ENCODE measurements around the gene FOXJ3.

Gene FOXJ3

DNA sequence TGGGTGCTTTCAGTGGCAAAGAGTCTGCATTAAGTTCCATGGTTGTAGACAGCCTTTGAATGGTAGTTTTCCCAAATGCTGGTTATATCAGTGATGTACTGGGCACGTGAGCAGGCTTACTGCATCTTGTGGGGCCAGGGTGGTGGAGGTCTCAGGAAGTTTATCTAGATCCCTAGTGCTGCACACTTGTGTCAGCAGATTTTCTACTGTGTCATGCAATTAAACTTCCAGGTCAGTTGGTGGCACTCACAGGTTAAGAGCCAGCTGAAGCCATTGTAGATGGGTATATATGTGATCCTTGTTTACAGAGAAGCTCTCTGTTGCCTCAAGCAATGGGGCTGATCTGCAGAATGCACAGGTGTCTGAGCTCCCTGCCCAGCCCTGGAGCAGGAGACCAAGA is 33.0 kb downstream of the FOXJ3 start:
- no peak for DNase-seq

DNA sequence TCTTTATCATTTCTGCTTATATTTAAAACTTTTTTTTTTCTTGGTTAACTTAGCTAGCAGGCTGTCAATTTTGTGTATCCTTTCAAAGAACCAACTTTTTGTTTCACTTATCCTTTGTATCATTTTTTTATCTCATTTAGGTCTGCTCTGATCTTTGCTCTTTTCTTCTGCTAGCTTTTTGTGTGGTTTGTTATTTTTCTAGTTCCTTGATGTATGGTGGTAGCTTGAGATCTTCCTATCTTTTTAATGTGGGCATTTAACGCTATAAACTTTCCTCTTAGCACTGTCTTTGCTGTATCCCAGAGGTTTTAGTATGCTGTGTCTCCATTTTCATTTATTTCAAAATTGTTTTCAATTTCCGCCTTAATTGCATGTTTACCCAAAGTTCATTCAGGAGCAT is 36.5 kb downstream of the FOXJ3 start:
- no peak for DNase-seq

DNA sequence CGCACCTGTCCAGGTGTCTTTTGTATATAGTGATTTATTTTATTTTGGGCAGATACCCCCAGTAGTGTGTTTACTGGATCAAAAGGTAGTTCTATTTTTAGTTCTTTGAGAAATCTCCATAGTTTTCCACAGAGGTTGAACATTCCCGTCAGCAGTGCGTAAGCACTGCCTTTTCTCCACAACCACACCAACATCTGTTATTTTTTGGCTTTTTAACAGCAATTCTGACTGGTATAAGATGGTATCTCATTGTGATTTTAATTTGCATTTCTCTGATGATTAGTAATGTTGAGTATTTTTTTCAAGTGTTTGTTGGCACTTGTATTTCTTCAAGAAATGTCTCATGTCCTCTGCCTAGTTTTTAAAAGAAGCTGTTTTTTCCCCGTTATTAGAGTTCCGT is 39.2 kb downstream of the FOXJ3 start:
- DNase-seq = no peak

DNA sequence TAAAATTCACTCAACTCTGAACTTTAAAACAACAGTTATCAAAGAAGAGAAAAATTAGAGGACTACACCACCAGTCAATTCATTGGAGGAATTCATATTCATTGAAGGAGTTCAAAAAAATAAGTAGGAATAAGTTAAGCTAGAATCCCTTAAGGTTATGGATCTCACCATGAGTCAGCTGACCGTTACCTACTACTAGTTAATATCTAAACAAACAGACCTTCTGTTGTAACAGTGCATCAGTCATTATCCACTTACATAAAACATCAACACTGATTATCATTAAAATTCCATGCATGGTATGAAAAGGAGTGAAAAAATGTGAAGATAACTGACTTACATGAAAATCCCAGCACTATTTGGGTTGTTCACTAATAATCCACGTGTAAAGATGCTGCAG is 44.9 kb downstream of the FOXJ3 start:
- no peak for DNase-seq

DNA sequence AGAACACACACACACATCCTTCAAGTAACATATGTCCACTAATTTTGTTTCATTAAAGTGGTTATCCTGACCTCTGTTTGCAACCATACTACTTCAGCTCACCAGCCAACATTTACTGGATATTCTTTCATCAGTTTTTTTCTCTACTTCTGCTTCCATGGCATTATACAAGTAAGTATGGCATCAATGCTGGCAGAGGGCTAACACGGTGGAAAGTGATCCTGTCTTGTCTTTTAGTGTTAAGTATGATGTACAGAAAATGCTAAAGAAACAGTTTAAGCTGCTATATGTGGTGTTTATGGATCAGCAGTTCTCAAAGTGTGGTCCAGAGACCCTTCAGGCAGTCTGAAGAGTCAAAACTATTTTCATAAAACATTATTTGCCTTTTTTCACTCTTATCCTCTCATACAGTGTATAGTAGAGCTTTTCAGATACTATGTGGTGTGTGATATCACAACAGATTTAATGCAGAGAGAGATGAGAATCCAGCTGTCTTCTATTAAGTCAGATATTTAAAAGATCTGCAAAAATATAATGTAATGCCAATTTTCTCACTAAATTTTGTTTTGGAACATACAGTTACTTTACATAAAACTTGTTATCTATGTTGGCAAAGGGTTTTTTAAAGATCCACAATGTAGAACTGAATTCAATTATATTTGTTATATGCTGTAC is 46.6 kb downstream of the FOXJ3 start:
- DNase-seq = no peak

DNA sequence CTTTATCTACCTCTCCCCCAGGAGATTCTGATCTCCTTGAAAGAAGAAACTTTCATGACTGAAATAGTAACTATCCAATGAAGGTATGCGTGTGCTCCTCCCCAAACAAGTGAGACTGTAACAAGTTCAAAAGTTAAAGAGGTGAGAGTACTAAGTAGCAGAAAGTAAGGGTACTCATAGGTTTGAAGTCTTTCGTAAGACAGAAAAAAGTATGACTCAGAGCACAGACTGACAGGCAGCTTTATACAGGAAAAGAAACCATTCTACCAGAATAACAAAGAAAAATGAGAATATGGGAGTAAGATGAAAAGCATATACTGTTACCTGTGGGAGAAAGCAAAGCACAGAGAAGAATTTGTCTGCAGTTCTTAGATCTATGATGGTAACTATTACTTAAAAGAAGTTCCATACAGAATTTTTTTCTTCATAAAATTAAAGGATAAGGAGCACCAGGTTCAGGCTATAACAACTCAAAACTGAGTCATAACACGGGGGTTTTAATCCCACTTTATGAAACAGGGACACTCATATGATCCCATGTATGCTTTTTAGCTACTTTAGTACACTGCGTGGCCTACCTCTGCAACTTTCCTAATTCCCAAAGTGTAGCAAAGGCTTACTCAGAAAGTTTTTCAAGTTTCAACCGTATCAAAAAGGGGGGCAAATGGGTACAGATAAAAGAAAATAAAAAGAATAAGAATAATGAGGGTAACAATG is 52.0 kb downstream of the FOXJ3 start:
- no peak for DNase-seq

GRCh38 chr1:42282024-42282579 is 52.9 kb downstream of the FOXJ3 start:
- DNase-seq = peak; percentile 60

GRCh38 chr1:42280821-42281220 is 54.2 kb downstream of the FOXJ3 start:
- DNase-seq = no peak

DNA sequence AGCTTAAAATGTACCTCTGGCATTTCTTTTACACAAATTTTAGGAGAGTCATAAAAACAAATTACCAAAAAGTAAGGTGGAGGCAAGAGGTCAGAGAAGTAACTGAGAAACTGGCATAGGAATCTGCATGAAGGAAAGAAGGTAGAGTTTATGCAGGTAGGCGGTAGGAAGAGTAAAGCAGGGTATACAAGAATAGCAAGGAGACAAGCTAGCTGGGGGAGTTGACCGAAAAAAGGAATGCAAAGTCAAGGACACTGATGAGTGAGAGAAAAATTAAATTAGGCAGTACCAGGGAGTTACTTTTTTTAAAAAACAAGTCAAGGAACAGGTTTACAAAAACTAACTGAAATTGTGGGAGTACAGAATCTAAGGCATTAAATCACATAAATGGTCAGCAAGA is 56.0 kb downstream of the FOXJ3 start:
- DNase-seq = no peak

DNA sequence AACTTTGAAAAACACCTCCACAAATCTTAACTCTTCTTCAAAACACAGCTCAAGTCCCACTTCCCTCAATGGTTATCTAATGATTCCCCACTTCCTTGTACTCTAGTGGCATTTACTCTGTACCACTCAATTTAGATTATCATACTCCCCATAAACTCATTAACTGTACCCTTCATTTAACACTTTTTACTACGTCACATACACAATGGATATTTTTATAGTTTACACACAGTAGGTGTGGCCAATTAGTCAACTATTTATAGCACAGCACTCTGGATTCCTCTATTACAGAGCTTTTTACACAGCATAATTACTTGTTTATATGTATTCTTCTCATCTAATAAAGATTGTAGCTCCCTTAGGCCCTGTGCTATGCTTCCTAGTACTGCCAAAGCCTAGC is 62.1 kb downstream of the FOXJ3 start:
- no peak for DNase-seq

DNA sequence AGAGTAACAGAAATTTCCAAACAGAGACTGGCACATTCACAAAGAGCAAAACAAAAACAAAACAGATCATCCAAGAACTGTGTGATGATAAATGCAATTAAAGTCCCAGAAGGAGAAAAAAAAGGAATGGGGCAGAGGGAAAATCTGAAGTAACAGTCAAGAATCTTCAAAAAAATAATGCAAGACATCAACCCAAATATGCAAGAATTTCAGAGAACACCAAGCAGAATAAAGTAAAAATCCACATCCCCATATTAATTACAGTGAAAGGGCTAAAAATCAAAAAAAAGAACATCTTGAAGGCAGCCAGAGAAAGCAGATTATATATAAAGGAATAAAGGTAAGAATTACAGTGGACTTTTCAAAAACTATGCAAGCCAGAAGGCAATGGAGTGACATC is 67.1 kb downstream of the FOXJ3 start:
- no peak for DNase-seq

DNA sequence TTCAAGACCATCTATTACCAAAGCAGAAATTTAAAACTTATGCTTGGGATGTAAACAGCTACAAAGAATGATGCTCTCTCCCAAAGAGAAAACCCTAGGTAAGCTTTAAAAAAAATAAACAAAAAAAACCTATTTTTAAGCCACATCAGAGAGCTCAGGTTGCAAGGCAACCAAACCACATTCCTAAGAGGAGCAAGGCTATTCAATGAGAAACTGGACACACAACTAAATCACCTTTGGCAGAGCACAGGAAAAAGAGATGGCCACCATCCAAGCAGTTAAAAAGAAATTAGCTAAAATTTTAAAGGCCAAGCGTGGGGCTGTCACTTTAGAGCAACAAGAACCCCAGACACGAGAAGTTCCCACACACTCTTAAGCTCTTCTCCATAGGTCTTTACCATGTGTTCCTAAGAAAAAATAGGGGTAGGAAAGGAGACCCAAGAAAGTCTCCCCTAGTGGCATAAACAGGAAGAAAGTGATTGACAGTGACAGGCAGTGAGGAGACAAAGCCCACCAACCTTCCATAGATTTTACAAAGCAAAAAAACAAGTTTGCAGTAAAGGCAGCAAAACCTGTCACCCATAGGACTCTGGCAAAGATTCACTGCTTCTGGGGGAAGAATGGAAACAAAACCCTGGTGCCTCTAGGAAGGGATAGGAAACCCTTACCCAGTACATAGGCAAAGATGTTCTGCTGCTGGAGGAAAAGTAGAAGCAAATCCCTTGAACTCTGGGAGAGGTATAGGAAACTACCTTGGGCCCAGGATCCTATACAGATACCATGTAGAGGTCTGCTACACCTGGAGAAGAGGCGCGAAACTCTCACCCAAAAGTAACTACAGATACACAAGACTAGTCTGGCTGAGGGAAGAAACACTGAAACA is 68.5 kb downstream of the FOXJ3 start:
- no peak for DNase-seq

GRCh38 chr1:42264511-42265190 is 70.4 kb downstream of the FOXJ3 start:
- DNase-seq = no peak

DNA sequence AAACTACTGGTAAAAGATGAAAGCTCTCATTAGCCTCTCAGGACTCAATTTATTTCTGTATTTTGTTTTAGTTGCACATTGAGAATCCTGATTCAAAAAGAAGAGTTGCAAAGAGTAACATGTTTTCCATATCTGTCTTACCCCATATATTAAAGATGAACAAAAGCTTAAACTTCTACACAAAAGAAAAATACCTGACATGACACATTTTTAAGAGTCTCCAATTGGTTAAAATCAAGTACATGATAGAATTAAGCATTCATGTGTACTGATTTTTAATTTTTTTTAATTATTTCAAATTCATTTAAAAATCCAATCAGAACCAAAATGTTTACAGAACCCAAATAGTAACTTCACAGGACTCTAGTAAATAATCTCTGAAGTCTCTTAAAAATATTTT is 72.0 kb downstream of the FOXJ3 start:
- DNase-seq = no peak

DNA sequence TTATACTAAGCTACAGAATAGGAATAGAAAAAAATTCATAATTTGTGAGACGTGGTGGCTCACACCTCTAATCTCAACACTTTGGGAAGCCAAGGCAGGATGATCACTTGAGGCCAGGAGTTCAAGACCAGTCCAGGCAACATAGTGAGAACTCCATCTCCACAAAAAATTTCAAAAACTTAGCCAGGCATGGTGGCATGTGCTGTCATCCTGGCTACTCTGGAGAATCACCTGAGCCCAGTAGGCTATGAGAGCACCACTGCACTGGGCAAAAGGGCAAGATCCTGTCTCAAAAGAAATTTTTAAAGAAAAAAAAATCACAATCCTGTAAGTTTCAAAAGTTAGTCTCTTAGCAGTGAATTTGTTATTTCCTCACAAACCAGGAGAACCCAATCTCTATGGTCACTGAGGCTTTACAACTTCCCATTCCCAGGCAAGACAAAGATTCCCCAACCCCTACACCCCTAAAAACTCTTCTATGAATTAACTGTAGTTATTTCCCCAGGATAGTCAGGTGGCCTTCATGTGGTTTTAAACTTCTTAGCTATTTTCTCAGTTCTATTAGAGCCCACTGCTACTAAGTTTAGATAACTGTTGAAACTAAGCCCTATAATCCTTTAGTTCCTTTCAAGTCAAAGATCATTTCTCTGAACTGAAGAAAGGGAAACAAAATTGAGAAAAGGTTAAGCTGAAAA is 74.5 kb downstream of the FOXJ3 start:
- DNase-seq = no peak

- no peak for DNase-seq
These were observed 75.3 kb downstream of the FOXJ3 start for GRCh38 chr1:42259739-42260064.

- DNase-seq = no peak
These were observed 75.8 kb downstream of the FOXJ3 start for GRCh38 chr1:42259059-42259738.

GRCh38 chr1:42258218-42258617 is 76.8 kb downstream of the FOXJ3 start:
- DNase-seq = no peak

GRCh38 chr1:42251042-42251441 is 84.0 kb downstream of the FOXJ3 start:
- DNase-seq = no peak

- DNase-seq = no peak
These were observed 84.9 kb downstream of the FOXJ3 start for GRCh38 chr1:42250164-42250563.

GRCh38 chr1:42240966-42241755 is 93.9 kb downstream of the FOXJ3 start:
- DNase-seq = no peak
